Measurements from ENCODE around the gene GAPDHS. TPM values are rescaled to one million over a fixed set of nuclear protein-coding genes. Genes with fewer than 3 reads are reported as not detected.

GAPDHS gene
- total RNA-seq, 1 donor from 2014 or later, result not detected

- intact Hi-C loops (cut with DNase I), result no loop called here
- DNase-seq (ENCODE audit: low spot score), result no peak
These were observed 651 bp downstream of the GAPDHS start for GRCh38 chr19:35533822-35534392.

- no peak for DNase-seq (ENCODE audit: low spot score)
- intact Hi-C loops (cut with DNase I), result no loop called here
These were observed 1.7 kb downstream of the GAPDHS start for GRCh38 chr19:35534803-35535480.

GRCh38 chr19:35539314-35539713 lies 6.1 kb downstream of the GAPDHS start:
- intact Hi-C loops (cut with DNase I), result no loop called here
- no peak for DNase-seq (ENCODE audit: low spot score)

GRCh38 chr19:35539850-35540249 lies 6.6 kb downstream of the GAPDHS start:
- no peak for DNase-seq (ENCODE audit: low spot score)
- intact Hi-C loops (cut with DNase I), result no loop called here

GRCh38 chr19:35540356-35540927 lies 7.2 kb downstream of the GAPDHS start:
- DNase-seq (ENCODE audit: low spot score), result no peak
- intact Hi-C loops (cut with DNase I), result no loop called here

- no peak for DNase-seq (ENCODE audit: low spot score)
- intact Hi-C loops (cut with DNase I), result no loop called here
These were observed 9.0 kb downstream of the GAPDHS start for GRCh38 chr19:35542209-35542608.

- DNase-seq (ENCODE audit: low spot score), result no peak
- intact Hi-C loops (cut with DNase I), result no loop called here
These were observed 10.2 kb downstream of the GAPDHS start for GRCh38 chr19:35543280-35544109.

- intact Hi-C loops (cut with DNase I), result no loop called here
- no peak for DNase-seq (ENCODE audit: low spot score)
These were observed 11.0 kb downstream of the GAPDHS start for GRCh38 chr19:35544110-35544802.

GRCh38 chr19:35545001-35545854 lies 12.0 kb downstream of the GAPDHS start, which contains the start of gene TMEM147:
TMEM147 (plus strand) TSS chr19:35545626; CDS start chr19:35545740, 114 bp downstream.
- DNase-seq (ENCODE audit: low spot score), result peak; percentile 95
- intact Hi-C loops (cut with DNase I), result loop anchor here (5.0 kb wide), 3 partner anchors 67 to 172 kb away; partner anchors contain the start of genes HAUS5 and KMT2B

- intact Hi-C loops (cut with DNase I), result loop anchor here (5.0 kb wide), 3 partner anchors 66 to 171 kb away; partner anchors contain the start of genes HAUS5 and KMT2B
- DNase-seq (ENCODE audit: low spot score), result no peak
These were observed 12.7 kb downstream of the GAPDHS start for GRCh38 chr19:35545855-35546381.

GRCh38 chr19:35546532-35546931 lies 13.3 kb downstream of the GAPDHS start:
- intact Hi-C loops (cut with DNase I), result loop anchor here (5.0 kb wide), 3 partner anchors 66 to 171 kb away; partner anchors contain the start of genes HAUS5 and KMT2B
- no peak for DNase-seq (ENCODE audit: low spot score)

- intact Hi-C loops (cut with DNase I), result loop anchor here (5.0 kb wide), 3 partner anchors 63 to 168 kb away; partner anchors contain the start of genes HAUS5 and KMT2B
- no peak for DNase-seq (ENCODE audit: low spot score)
These were observed 16.0 kb downstream of the GAPDHS start for GRCh38 chr19:35549174-35549788.

- no peak for DNase-seq (ENCODE audit: low spot score)
- intact Hi-C loops (cut with DNase I), result loop anchor here (5.0 kb wide), 3 partner anchors 62 to 167 kb away; partner anchors contain the start of genes HAUS5 and KMT2B
These were observed 16.7 kb downstream of the GAPDHS start for GRCh38 chr19:35549879-35550523.

GRCh38 chr19:35551091-35551810 lies 18.0 kb downstream of the GAPDHS start:
- no peak for DNase-seq (ENCODE audit: low spot score)
- intact Hi-C loops (cut with DNase I), result no loop called here

GRCh38 chr19:35552534-35553384 lies 19.5 kb downstream of the GAPDHS start:
- intact Hi-C loops (cut with DNase I), result no loop called here

More at GRCh38 chr19:35552534-35553384, 19.5 kb downstream of the GAPDHS start:
- no peak for DNase-seq (ENCODE audit: low spot score)
